HCT116 (cell line): ENCODE measurements around the gene TERT. TPM values are rescaled to one million over a fixed set of nuclear protein-coding genes. Genes with fewer than 3 reads are reported as not detected.

Experiments used
- ATAC-seq: fragments of 200-7000 bp; cut with Tn5 transposase; 2 replicates; pipeline ENCODE4 v1.9.1; 2020; ENCODE audit warnings: mild to moderate bottlenecking, moderate library complexity
- BruUV-seq: library from RNA; stranded (reverse); fragments of 400-500 nt; replicated peaks from 2 replicates; lab custom pipeline; 2021; lab: Mats Ljungman, UMichigan
- CTCF ChIA-PET: fragments of 300-600 bp; sonication (Branson Sonifier 250); formaldehyde crosslinking; loops from one replicate; lab custom pipeline; 2021; ENCODE audit warnings: antibody characterized with exemption; lab: Charles Lee
- POLR2A ChIA-PET: fragments of 300-600, 350-600 bp; sonication (Branson Sonifier 250); formaldehyde crosslinking; loops from one replicate; lab custom pipeline; 2021; ENCODE audit warnings: antibody characterized with exemption; lab: Charles Lee
- RAD21 ChIA-PET, 2 experiments: fragments of 300-600 bp; sonication (Branson Sonifier 250); formaldehyde crosslinking; loops; one replicate each; lab custom pipeline; 2023; ENCODE audit warnings: low total read pairs in 2 of 2; ENCODE audit not compliant: uncharacterized antibody in 2 of 2, unreplicated experiment in 2 of 2, low non-redundant PET in 1 of 2; lab: Charles Lee
- DNase-seq: peaks from one replicate; pipeline ENCODE4 v3.0.0-alpha.2; 2010; ENCODE audit warnings: low read depth, low spot score
- H2AFZ ChIP-seq: fragments of 200-600 bp; shearing (Covaris generic), sonication (generic); 2 replicates; pipeline ENCODE4 v1.6.1; 2017; ENCODE audit warnings: low read depth, mixed run types, mixed read lengths, antibody characterized with exemption, low read length; ENCODE audit not compliant: poor library complexity, severe bottlenecking
- H3K27ac ChIP-seq: 2 replicates; pipeline ENCODE4 v1.5.1; 2012; ENCODE audit warnings: low read depth, low read length
- H3K27me3 ChIP-seq: fragments of 200-600 bp; sonication (generic); 2 replicates; pipeline ENCODE4 v1.6.1; 2016; ENCODE audit warnings: mixed run types, low read length, mixed read lengths; ENCODE audit not compliant: insufficient read depth
- H3K36me3 ChIP-seq, 2 experiments: fragments of 200-500 bp in 1 of 2; fragments of 200-600 bp in 1 of 2; sonication (Bioruptor generic) in 1 of 2; sonication (generic) in 1 of 2; 2 replicates each; pipeline versions ENCODE4 v1.5.1 to v1.6.1; 2014 to 2016; ENCODE audit warnings: low read length in 2 of 2, inconsistent platforms in 1 of 2, mixed read lengths in 1 of 2, mixed run types in 1 of 2; ENCODE audit not compliant: insufficient read depth in 2 of 2, control insufficient read depth in 1 of 2
- H3K4me1 ChIP-seq, 2 experiments: fragments of 200-600 bp in 1 of 2; sonication (generic) in 1 of 2; 2 replicates each; pipeline versions ENCODE4 v1.5.1 to v1.6.1; 2012 to 2017; ENCODE audit warnings: low read length in 2 of 2, inconsistent platforms in 1 of 2, mild to moderate bottlenecking in 1 of 2, mixed read lengths in 1 of 2, mixed run types in 1 of 2, moderate library complexity in 1 of 2; ENCODE audit not compliant: insufficient read depth in 2 of 2, control insufficient read depth in 1 of 2
- H3K4me2 ChIP-seq: fragments of 200-600 bp; sonication (generic); 2 replicates; pipeline ENCODE4 v1.6.1; 2017; ENCODE audit warnings: mixed run types, low read length, mixed read lengths
- H3K4me3 ChIP-seq, 2 experiments: fragments of 200-600 bp in 1 of 2; sonication (generic) in 1 of 2; replicated peaks in 1 of 2; 2 replicates each; pipeline ENCODE4 v1.5.1; 2011 to 2016; ENCODE audit warnings: low read length in 2 of 2, control low read depth in 1 of 2, low read depth in 1 of 2, mild to moderate bottlenecking in 1 of 2, mixed read lengths in 1 of 2, mixed run types in 1 of 2
- H3K79me2 ChIP-seq: fragments of 200-600 bp; sonication (generic); 2 replicates; pipeline ENCODE4 v1.6.1; 2017; ENCODE audit warnings: mild to moderate bottlenecking, mixed run types, low read length, moderate library complexity, mixed read lengths; ENCODE audit not compliant: insufficient read depth
- H3K9ac ChIP-seq: fragments of 200-600 bp; sonication (generic); 2 replicates; pipeline ENCODE4 v1.6.1; 2016; ENCODE audit warnings: low read length, mixed read lengths
- H3K9me2 ChIP-seq: fragments of 200-600 bp; sonication (generic), shearing (Covaris generic); 2 replicates; pipeline ENCODE4 v1.6.1; 2017; ENCODE audit warnings: mixed run types, mild to moderate bottlenecking, moderate library complexity; ENCODE audit not compliant: insufficient read depth
- H3K9me3 ChIP-seq, 2 experiments: fragments of 200-500 bp in 1 of 2; fragments of 200-600 bp in 1 of 2; sonication (Bioruptor generic) in 1 of 2; sonication (generic) in 1 of 2; 2 replicates each; pipeline ENCODE4 v1.6.1; 2014 to 2017; ENCODE audit warnings: low read length in 2 of 2, mixed read lengths in 2 of 2, inconsistent platforms in 1 of 2, low read depth in 1 of 2, mild to moderate bottlenecking in 1 of 2, mixed run types in 1 of 2, moderate library complexity in 1 of 2; ENCODE audit not compliant: control insufficient read depth in 1 of 2, insufficient read depth in 1 of 2
- H4K20me1 ChIP-seq: fragments of 200-600 bp; sonication (generic), shearing (Covaris generic); 2 replicates; pipeline ENCODE4 v1.6.1; 2017; ENCODE audit warnings: mixed run types, mild to moderate bottlenecking, moderate library complexity; ENCODE audit not compliant: insufficient read depth
- CEBPB ChIP-seq: IDR thresholded peaks from 2 replicates; pipeline ENCODE4 v1.6.1; 2012; ENCODE audit warnings: low read depth
- EGR1 ChIP-seq: IDR thresholded peaks from 2 replicates; pipeline ENCODE4 v1.6.1; 2012; ENCODE audit warnings: low read depth
- EZH2 ChIP-seq: fragments of 200-600 bp; sonication (generic); IDR thresholded peaks from 2 replicates; pipeline ENCODE4 v1.6.1; 2017; ENCODE audit warnings: antibody characterized with exemption, mixed run types
- FOSL1 ChIP-seq: IDR thresholded peaks from 2 replicates; pipeline ENCODE4 v1.6.1; 2012; ENCODE audit warnings: low read depth
- POLR2A ChIP-seq: IDR thresholded peaks from 2 replicates; pipeline ENCODE4 v1.7.0; 2011; ENCODE audit warnings: borderline replicate concordance; ENCODE audit not compliant: insufficient read depth, insufficient read length; ENCODE audit errors: extremely low read depth
- SIN3A ChIP-seq: IDR thresholded peaks from 2 replicates; pipeline ENCODE4 v1.6.1; 2012; ENCODE audit warnings: low read depth
- SP1 ChIP-seq: IDR thresholded peaks from 2 replicates; pipeline ENCODE4 v1.6.1; 2012; ENCODE audit warnings: low read depth
- SRF ChIP-seq: IDR thresholded peaks from 2 replicates; pipeline ENCODE4 v1.6.1; 2012; ENCODE audit warnings: low read depth
- TCF7L2 ChIP-seq: IDR thresholded peaks from 2 replicates; pipeline ENCODE4 v1.7.0; 2011; ENCODE audit warnings: borderline replicate concordance, inconsistent platforms; ENCODE audit not compliant: insufficient read depth, insufficient read length; ENCODE audit errors: extremely low read depth
- ZNF274 ChIP-seq: fragments of 200-500 bp; sonication (Bioruptor generic); IDR thresholded peaks from 2 replicates; pipeline ENCODE4 v1.6.1; 2014; ENCODE audit warnings: mild to moderate bottlenecking, low read depth, low read length, inconsistent platforms
- intact Hi-C: fragments of 100-400 bp; cut with micrococcal nuclease; formaldehyde crosslinking; loops from 2 replicates; pipeline ENCODE4 v1.10.0; 2022
- total RNA-seq: library from RNA; stranded (reverse); gene quantifications from one replicate; pipeline ENCODE4 v1.2.1, GENCODE V29; 2021; ENCODE audit not compliant: unreplicated experiment

Gene TERT
- total RNA-seq, 1 experiment from 2014 or later = 6.9 TPM

- H3K4me2 ChIP-seq = no peak overlapping the region
- H3K79me2 ChIP-seq = no peaks in the 10 kb centered on the region
- no peak overlapping the region for H3K4me3 ChIP-seq
- DNase-seq = no peak
- H3K9me3 ChIP-seq = peaks cover 4% of the 10 kb centered on the region in 2 experiments; a peak in 2 of 4 replicates
- TF ChIP-seq SIN3A = no peak
- TF ChIP-seq SP1 = no peak
- no peak for TF ChIP-seq EZH2
- TF ChIP-seq EGR1 = no peak
- no peak for TF ChIP-seq SRF
- no peak for TF ChIP-seq CEBPB
- TF ChIP-seq ZNF274 = no peak
- TF ChIP-seq TCF7L2 = no peak
- no peak for TF ChIP-seq FOSL1
- no peak for TF ChIP-seq POLR2A
- no peak overlapping the region for H3K27ac ChIP-seq
- intact Hi-C loops = no loop called here
- POLR2A ChIA-PET = no interaction called here
- no peak overlapping the region for H2AFZ ChIP-seq
- no TSS peak for BruUV-seq
- H4K20me1 ChIP-seq = no peaks in the 10 kb centered on the region
- CTCF ChIA-PET = no interaction called here
- H3K36me3 ChIP-seq = no peaks in the 10 kb centered on the region
- RAD21 ChIA-PET = no interaction called here
- no peaks in the 10 kb centered on the region for H3K27me3 ChIP-seq
- H3K9me2 ChIP-seq = no peaks in the 10 kb centered on the region
- no peaks in the 10 kb centered on the region for H3K4me1 ChIP-seq
- ATAC-seq = no peak
- no peak overlapping the region for H3K9ac ChIP-seq
These were observed 54.2 kb downstream of the TERT start for GRCh38 chr5:1240496-1241260.
